ENCODE results near the gene OSBPL6.

OSBPL6 gene

DNA sequence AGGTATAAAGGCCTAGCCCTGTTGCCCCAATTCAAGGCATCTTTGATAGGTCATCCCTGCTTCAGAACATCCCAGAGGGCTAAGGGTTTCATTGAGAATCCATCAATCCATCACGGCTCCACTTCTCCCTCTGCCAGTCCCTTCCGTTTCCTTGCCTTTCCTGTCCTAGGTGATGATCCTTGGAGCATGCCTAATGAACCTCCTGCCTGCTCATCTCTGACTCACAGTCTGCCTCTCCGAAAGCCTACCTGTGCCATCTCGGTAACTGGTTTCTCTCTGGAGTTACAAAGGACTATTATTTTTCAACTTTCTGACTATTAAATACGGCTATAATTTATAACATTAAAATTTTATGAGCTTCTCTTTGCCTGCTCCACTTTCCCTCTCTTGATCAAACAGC, 36.7 kb upstream of the OSBPL6 start:
- H3K4me1 Mint-ChIP-seq = no peaks in the 10 kb centered on the region
- H3K27me3 Mint-ChIP-seq (ENCODE audit: low read depth, poor library complexity) = no peaks in the 10 kb centered on the region
- peaks cover 5% of the 10 kb centered on the region for H3K36me3 Mint-ChIP-seq (ENCODE audit: low read depth)
- no peak overlapping the region for H3K27ac Mint-ChIP-seq
- DNase-seq = no peak
- H3K9me3 Mint-ChIP-seq = peaks cover 14% of the 10 kb centered on the region
- H3K4me3 Mint-ChIP-seq = no peak overlapping the region
- TF ChIP-seq, protein P1, sequence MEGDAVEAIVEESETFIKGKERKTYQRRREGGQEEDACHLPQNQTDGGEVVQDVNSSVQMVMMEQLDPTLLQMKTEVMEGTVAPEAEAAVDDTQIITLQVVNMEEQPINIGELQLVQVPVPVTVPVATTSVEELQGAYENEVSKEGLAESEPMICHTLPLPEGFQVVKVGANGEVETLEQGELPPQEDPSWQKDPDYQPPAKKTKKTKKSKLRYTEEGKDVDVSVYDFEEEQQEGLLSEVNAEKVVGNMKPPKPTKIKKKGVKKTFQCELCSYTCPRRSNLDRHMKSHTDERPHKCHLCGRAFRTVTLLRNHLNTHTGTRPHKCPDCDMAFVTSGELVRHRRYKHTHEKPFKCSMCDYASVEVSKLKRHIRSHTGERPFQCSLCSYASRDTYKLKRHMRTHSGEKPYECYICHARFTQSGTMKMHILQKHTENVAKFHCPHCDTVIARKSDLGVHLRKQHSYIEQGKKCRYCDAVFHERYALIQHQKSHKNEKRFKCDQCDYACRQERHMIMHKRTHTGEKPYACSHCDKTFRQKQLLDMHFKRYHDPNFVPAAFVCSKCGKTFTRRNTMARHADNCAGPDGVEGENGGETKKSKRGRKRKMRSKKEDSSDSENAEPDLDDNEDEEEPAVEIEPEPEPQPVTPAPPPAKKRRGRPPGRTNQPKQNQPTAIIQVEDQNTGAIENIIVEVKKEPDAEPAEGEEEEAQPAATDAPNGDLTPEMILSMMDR (IDR thresholded peaks at IDR 0.05) = no peak

DNA sequence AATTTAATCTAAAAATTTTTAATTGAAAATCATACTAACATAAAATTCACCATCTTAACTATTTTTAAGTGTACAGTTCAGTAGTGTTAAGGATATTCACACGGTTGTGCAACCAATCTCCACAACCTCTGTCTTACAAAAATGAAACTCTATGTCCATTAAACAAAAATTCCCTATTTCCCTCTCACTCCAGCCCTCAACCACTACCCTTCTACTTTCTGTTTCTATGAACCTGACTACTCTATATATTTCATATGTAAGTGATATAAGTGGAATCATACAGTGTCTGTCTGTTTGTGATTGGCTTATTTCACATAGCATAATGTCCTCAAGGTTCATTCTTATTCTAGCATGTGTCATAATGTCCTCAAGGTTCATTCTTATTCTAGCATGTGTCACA, 34.3 kb upstream of the OSBPL6 start:
- H3K27ac Mint-ChIP-seq = no peak overlapping the region
- H3K27me3 Mint-ChIP-seq (ENCODE audit: low read depth, poor library complexity) = no peaks in the 10 kb centered on the region
- peaks cover 10% of the 10 kb centered on the region for H3K9me3 Mint-ChIP-seq
- no peak overlapping the region for H3K4me3 Mint-ChIP-seq
- no peaks in the 10 kb centered on the region for H3K4me1 Mint-ChIP-seq
- TF ChIP-seq, protein P1 (IDR thresholded peaks at IDR 0.05) = no peak
- H3K36me3 Mint-ChIP-seq (ENCODE audit: low read depth) = peaks cover 5% of the 10 kb centered on the region
- DNase-seq = no peak

DNA sequence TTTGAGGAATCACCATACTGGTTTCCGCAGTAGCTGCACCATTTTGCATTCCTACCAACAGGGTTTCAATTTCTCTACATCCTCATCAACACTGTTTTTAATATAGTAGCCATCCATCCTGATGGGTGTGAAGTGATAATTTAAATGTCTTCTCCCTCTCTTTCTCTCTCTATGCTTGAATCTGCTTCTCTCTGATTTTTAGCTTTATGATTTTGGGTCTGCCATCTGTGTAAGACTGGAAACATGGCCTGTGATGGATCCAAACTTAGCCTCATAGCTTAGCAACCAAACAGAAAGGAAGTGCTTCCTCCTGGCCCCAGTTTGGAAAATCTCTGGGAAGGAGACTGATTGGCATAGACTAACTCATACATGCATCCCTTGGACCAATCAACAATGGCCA, 33.7 kb upstream of the OSBPL6 start:
- H3K4me3 Mint-ChIP-seq = no peak overlapping the region
- H3K9me3 Mint-ChIP-seq = peaks cover 3% of the 10 kb centered on the region
- TF ChIP-seq, protein P1 (IDR thresholded peaks at IDR 0.05) = no peak
- H3K4me1 Mint-ChIP-seq = no peaks in the 10 kb centered on the region
- H3K27me3 Mint-ChIP-seq (ENCODE audit: low read depth, poor library complexity) = no peaks in the 10 kb centered on the region
- H3K27ac Mint-ChIP-seq = no peak overlapping the region
- DNase-seq = no peak
- no peaks in the 10 kb centered on the region for H3K36me3 Mint-ChIP-seq (ENCODE audit: low read depth)

DNA sequence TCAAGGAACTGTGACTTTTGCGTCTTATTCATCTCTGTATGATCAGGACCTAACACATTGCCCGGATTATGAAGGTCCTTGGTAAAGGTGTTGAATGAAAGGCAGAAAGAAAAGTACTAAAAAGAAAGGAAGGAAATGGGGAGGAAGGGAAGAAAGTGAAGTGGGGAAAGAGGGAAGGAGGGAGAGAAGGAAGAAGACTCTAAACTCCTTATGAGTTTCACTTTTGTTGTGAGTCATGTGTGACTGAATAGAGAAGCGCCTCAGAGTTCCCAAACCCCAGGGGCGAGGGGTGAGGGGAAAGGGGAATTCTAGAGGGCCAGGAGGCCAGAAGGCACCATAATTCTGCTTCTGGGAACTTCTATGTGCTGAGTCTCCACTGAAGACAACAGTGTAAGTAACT, 30.9 kb upstream of the OSBPL6 start:
- TF ChIP-seq, protein P1 (IDR thresholded peaks at IDR 0.05) = no peak
- no peak overlapping the region for H3K4me3 Mint-ChIP-seq
- no peaks in the 10 kb centered on the region for H3K36me3 Mint-ChIP-seq (ENCODE audit: low read depth)
- no peaks in the 10 kb centered on the region for H3K27me3 Mint-ChIP-seq (ENCODE audit: low read depth, poor library complexity)
- H3K4me1 Mint-ChIP-seq = no peaks in the 10 kb centered on the region
- no peak for DNase-seq
- H3K27ac Mint-ChIP-seq = peak overlapping the region; percentile 66
- no peaks in the 10 kb centered on the region for H3K9me3 Mint-ChIP-seq

DNA sequence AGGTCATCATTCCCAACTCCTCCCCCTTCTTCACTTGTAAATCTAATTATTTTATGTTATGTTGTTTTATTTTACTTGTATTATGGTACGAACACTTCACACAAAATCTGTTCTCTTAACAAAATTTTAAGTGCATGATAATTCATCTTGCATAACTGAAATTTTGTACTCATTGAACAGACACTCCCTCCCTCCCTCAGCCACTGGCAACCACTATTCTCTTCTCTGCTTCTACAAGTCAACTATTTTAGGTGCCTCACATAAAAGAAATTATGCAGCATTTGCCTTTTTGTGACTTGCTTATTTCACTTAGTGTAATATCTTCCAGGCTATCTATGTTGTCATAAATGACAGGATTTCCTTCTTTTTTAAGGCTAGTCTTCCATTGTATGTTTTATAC, 30.4 kb upstream of the OSBPL6 start:
- H3K9me3 Mint-ChIP-seq = no peaks in the 10 kb centered on the region

DNA sequence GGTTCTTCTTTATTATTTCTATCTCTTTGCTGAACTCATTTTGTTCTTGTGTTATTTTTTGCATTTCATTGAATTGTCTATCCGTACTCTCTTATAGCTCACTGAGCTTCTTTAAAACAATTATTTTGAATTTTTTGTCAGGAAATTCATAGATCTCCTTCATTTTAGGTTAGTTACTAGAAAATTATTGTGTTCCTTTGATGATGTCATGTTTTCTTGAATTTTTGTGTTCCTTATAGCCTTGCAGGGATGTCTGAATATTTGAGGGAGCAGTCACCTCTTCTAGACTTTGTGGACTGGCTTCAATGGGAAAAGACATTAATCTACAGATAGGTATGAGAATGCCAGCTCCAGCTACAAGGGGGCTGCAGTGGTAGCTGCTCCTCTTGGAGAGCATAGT, 20.7 kb upstream of the OSBPL6 start:
- Mint-ChIP-seq H3K27ac (no peak overlapping the region), H3K27me3 (ENCODE audit: low read depth, poor library complexity) (peaks cover 6% of the 10 kb centered on the region), H3K36me3 (ENCODE audit: low read depth) (no peaks in the 10 kb centered on the region), H3K4me1 (no peaks in the 10 kb centered on the region), H3K9me3 (no peaks in the 10 kb centered on the region), H3K4me3 (no peak overlapping the region)
- DNase-seq = no peak
- TF ChIP-seq, protein P1 (IDR thresholded peaks at IDR 0.05) = no peak

More for the DNA sequence above, 30.4 kb upstream of the OSBPL6 start:
- TF ChIP-seq, protein P1 (IDR thresholded peaks at IDR 0.05) = no peak
- H3K36me3 Mint-ChIP-seq (ENCODE audit: low read depth) = no peaks in the 10 kb centered on the region
- DNase-seq = no peak
- no peak overlapping the region for H3K4me3 Mint-ChIP-seq
- H3K4me1 Mint-ChIP-seq = no peaks in the 10 kb centered on the region
- no peak overlapping the region for H3K27ac Mint-ChIP-seq
- H3K27me3 Mint-ChIP-seq (ENCODE audit: low read depth, poor library complexity) = no peaks in the 10 kb centered on the region
